B cell (primary cell): ENCODE measurements around the gene TEX13A. TPM values are rescaled to one million over a fixed set of nuclear protein-coding genes. Genes with fewer than 3 reads are reported as not detected.

Experiments used
- ATAC-seq: fragments of 200-7000 bp; cut with Tn5 transposase; one replicate; pipeline ENCODE4 v1.10.0; 2021; ENCODE audit warnings: low read depth, mild to moderate bottlenecking, moderate number of reproducible peaks, moderate library complexity
- CTCF ChIA-PET: fragments of 350-600 bp; sonication (Branson Sonifier 250); formaldehyde crosslinking; loops from one replicate; lab custom pipeline; 2021; ENCODE audit warnings: antibody characterized with exemption, inconsistent platforms; lab: Charles Lee
- POLR2A ChIA-PET: fragments of 350-600 bp; sonication (Branson Sonifier 250); formaldehyde crosslinking; loops from one replicate; lab custom pipeline; 2021; ENCODE audit warnings: antibody characterized with exemption; lab: Charles Lee
- DNase-seq: peaks from one replicate; pipeline ENCODE4 v3.0.0; 2013
- H2AFZ ChIP-seq: 2 replicates; pipeline ENCODE4 v1.6.1; 2012; ENCODE audit warnings: mild to moderate bottlenecking, low read depth, low read length; ENCODE audit not compliant: insufficient read depth, poor library complexity, severe bottlenecking
- H3K27ac ChIP-seq, 2 donors: 1 replicate in 1 of 2; 2 replicates in 1 of 2; pipeline ENCODE4 v1.5.1; 2012 to 2013; ENCODE audit warnings: low read length in 2 of 2, mild to moderate bottlenecking in 2 of 2, moderate library complexity in 1 of 2
- H3K27me3 ChIP-seq, 4 experiments: fragments of 200-600 bp in 1 of 4; sonication (generic) in 1 of 4; replicated peaks in 1 of 4; 1 replicate in 2 of 4; 2 replicates in 2 of 4; pipeline versions ENCODE4 v1.6.1 to v1.7.0; 2013 to 2016; ENCODE audit warnings: low read length in 3 of 4, mild to moderate bottlenecking in 2 of 4, mixed read lengths in 1 of 4, moderate library complexity in 1 of 4; ENCODE audit not compliant: insufficient read depth in 4 of 4, control insufficient read depth in 3 of 4; ENCODE audit errors: control extremely low read depth in 1 of 4
- H3K36me3 ChIP-seq, 2 experiments: replicated peaks in 1 of 2; 1 replicate in 1 of 2; 2 replicates in 1 of 2; pipeline versions ENCODE4 v1.6.1 to v1.7.1; 2013; ENCODE audit warnings: low read length in 1 of 2; ENCODE audit not compliant: insufficient read depth in 2 of 2, control insufficient read depth in 1 of 2; ENCODE audit errors: control extremely low read depth in 1 of 2, extremely low read depth in 1 of 2
- H3K4me1 ChIP-seq, 2 donors: fragments of 200-600 bp in 1 of 2; sonication (generic) in 1 of 2; 1 replicate in 1 of 2; 2 replicates in 1 of 2; pipeline versions ENCODE4 v1.5.1 to v1.6.1; 2013 to 2017; ENCODE audit warnings: low read length in 2 of 2; ENCODE audit not compliant: control insufficient read depth in 2 of 2, insufficient read depth in 2 of 2
- H3K4me2 ChIP-seq: replicated peaks from 2 replicates; pipeline ENCODE3; 2012; ENCODE audit warnings: mild to moderate bottlenecking, low read depth, low read length; ENCODE audit not compliant: poor library complexity, severe bottlenecking
- H3K4me3 ChIP-seq, 5 experiments: fragments of 200-600 bp in 1 of 5; sonication (generic) in 1 of 5; 1 replicate in 3 of 5; 2 replicates in 2 of 5; pipeline versions ENCODE4 v1.5.1 to v1.7.0; 2011 to 2016; ENCODE audit warnings: low read length in 4 of 5, mild to moderate bottlenecking in 4 of 5, low read depth in 2 of 5, control low read depth in 1 of 5, moderate library complexity in 1 of 5; ENCODE audit not compliant: insufficient read depth in 1 of 5; ENCODE audit errors: control extremely low read depth in 1 of 5, extremely low read depth in 1 of 5
- H3K79me2 ChIP-seq: fragments of 200-600 bp; sonication (generic); one replicate; pipeline ENCODE4 v1.6.0; 2016; ENCODE audit warnings: low read length; ENCODE audit not compliant: control insufficient read depth, insufficient read depth
- H3K9ac ChIP-seq: fragments of 200-600 bp; sonication (generic); 2 replicates; pipeline ENCODE4 v1.6.1; 2017; ENCODE audit warnings: mild to moderate bottlenecking, low read length, moderate library complexity
- H3K9me3 ChIP-seq, 3 donors: one replicate each; pipeline versions ENCODE4 v1.6.1 to v1.7.1; 2013; ENCODE audit warnings: low read length in 2 of 3; ENCODE audit not compliant: control insufficient read depth in 2 of 3, insufficient read depth in 1 of 3; ENCODE audit errors: control extremely low read depth in 1 of 3
- H4K20me1 ChIP-seq: 2 replicates; pipeline ENCODE4 v1.6.0; 2012; ENCODE audit warnings: mild to moderate bottlenecking, low read length; ENCODE audit not compliant: insufficient read depth, control insufficient read depth, poor library complexity, severe bottlenecking
- H3K27ac Mint-ChIP-seq: one replicate; pipeline ENCODE4 v1.8.0; 2021; ENCODE audit warnings: mixed read lengths
- H3K27me3 Mint-ChIP-seq: one replicate; pipeline ENCODE4 v1.8.0; 2021; ENCODE audit warnings: mixed read lengths
- H3K4me1 Mint-ChIP-seq: one replicate; pipeline ENCODE4 v1.8.0; 2021; ENCODE audit warnings: mixed read lengths
- H3K4me3 Mint-ChIP-seq: one replicate; pipeline ENCODE4 v1.8.0; 2021; ENCODE audit warnings: mixed read lengths
- H3K9me3 Mint-ChIP-seq: one replicate; pipeline ENCODE4 v1.8.0; 2022; ENCODE audit warnings: mixed read lengths; ENCODE audit not compliant: insufficient read depth
- EZH2 ChIP-seq: IDR thresholded peaks from 2 replicates; pipeline ENCODE4 v1.6.1; 2012; ENCODE audit warnings: borderline replicate concordance, low read depth, mild to moderate bottlenecking, moderate library complexity, low read length; ENCODE audit not compliant: insufficient read depth, poor library complexity, severe bottlenecking
- WGBS: methylation state at CpG from one replicate; pipeline ENCODE4 v1.1.5; 2013; ENCODE audit warnings: missing lambda C conversion rate; ENCODE audit not compliant: insufficient coverage; 5-methylcytosine and 5-hydroxymethylcytosine counted together
- intact Hi-C: fragments of 100-400 bp; cut with micrococcal nuclease; formaldehyde crosslinking; loops from one replicate; pipeline ENCODE4 v1.10.0; 2022
- polyA plus RNA-seq: library from polyadenylated mRNA; depleted of rRNA; stranded (reverse); fragments of >200 nt; gene quantifications from 2 replicates; pipeline ENCODE4 v1.2.3, GENCODE V29; 2012
- total RNA-seq, 2 donors: library from RNA; stranded (reverse); fragments of 120-200 nt in 1 of 2; gene quantifications; 1 replicate in 1 of 2; 2 replicates in 1 of 2; pipeline versions ENCODE4 v1.2.3 to v1.2.4, GENCODE V29; 2013 to 2022

Gene TEX13A
- total and polyA plus RNA-seq, 2 donors (not counting 1 experiment from before 2014, with no cell fraction given), result not detected

DNA sequence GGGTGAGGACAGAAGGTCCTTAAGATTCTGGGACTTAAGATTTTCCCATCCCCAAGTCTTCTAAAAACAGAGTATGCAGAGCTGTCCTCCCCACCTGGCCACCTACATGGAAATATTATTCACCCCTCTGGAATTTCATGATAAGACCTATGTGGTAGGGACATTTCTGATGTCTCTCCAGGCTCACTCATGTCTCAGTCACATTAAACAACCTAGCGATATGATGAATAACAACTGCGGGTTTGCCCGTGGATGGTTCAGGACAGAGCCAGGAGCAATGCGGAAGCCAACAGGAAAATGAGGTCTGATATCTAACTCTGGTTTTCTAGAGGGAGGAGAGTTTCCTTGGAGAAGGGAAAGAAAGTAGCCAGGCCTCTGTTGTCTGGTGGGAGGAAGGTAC is 47.4 kb downstream of the TEX13A start:
- ChIA-PET CTCF (interaction anchor here (1.0 kb wide), 1 partner anchor 19 kb away, joined by 3 read pairs; no protein-coding TSS in a partner anchor), POLR2A (no interaction called here)
- Mint-ChIP-seq H3K27me3 (no peaks in the 10 kb centered on the region), H3K9me3 (no peaks in the 10 kb centered on the region), H3K4me1 (no peaks in the 10 kb centered on the region), H3K4me3 (no peak overlapping the region), H3K27ac (no peak overlapping the region)
- WGBS, result no CpG with 5 or more reads among the region's 4 CpGs
- intact Hi-C loops, result no loop called here
- H3K27ac ChIP-seq, result no peak overlapping the region
- no peaks in the 10 kb centered on the region for H3K4me1 ChIP-seq
- H3K4me2 ChIP-seq, result no peak overlapping the region
- ATAC-seq (no peak), DNase-seq (no peak)
- no peaks in the 10 kb centered on the region for H3K79me2 ChIP-seq
- no peak overlapping the region for H3K4me3 ChIP-seq
- no peaks in the 10 kb centered on the region for H3K27me3 ChIP-seq
- no peaks in the 10 kb centered on the region for H3K9me3 ChIP-seq
- H2AFZ ChIP-seq, result no peak overlapping the region
- H3K36me3 ChIP-seq, result no peaks in the 10 kb centered on the region
- no peak for TF ChIP-seq EZH2
- H3K9ac ChIP-seq, result no peak overlapping the region
- H4K20me1 ChIP-seq, result no peaks in the 10 kb centered on the region
